HPDE6-E6E7 (cell line): ENCODE measurements around the gene FBXO4.

Source experiments
- DNase-seq: peaks from one replicate; pipeline ENCODE4 v3.0.0; 2011; ENCODE audit warnings: missing footprints; ENCODE audit errors: extremely low spot score

The FBXO4 gene, protein sequence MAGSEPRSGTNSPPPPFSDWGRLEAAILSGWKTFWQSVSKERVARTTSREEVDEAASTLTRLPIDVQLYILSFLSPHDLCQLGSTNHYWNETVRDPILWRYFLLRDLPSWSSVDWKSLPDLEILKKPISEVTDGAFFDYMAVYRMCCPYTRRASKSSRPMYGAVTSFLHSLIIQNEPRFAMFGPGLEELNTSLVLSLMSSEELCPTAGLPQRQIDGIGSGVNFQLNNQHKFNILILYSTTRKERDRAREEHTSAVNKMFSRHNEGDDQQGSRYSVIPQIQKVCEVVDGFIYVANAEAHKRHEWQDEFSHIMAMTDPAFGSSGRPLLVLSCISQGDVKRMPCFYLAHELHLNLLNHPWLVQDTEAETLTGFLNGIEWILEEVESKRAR

GRCh38 chr5:41924872-41925554 lies at the start of gene FBXO4:
Gene FBXO4, plus strand, starts transcription at chr5:41925281. Its CDS starts 29 bp downstream, at chr5:41925310.
- peak; percentile 58 for DNase-seq

- DNase-seq = no peak
Observed at GRCh38 chr5:41876678-41877077, 48.4 kb upstream of the FBXO4 start.

DNA sequence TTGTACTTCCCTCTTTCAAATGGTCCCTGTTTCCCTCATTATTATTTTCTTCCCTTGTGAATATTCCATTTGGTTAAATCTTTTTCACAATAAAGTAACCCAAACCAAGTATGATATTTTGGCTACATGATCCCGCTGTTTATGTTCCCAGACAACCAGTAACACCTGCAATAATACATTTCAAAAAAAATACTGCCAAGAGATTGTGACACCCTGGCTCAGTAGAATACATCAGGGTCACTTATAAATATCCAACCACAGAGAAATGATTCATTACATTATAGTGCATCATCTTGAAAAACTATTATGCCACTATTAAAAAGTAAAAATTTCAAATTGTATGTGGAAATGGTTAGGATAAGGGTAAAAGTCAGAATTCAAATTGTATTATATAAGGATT lies 47.7 kb upstream of the FBXO4 start:
- no peak for DNase-seq

- no peak for DNase-seq
Observed at GRCh38 chr5:41878173-41878572, 46.9 kb upstream of the FBXO4 start.

DNA sequence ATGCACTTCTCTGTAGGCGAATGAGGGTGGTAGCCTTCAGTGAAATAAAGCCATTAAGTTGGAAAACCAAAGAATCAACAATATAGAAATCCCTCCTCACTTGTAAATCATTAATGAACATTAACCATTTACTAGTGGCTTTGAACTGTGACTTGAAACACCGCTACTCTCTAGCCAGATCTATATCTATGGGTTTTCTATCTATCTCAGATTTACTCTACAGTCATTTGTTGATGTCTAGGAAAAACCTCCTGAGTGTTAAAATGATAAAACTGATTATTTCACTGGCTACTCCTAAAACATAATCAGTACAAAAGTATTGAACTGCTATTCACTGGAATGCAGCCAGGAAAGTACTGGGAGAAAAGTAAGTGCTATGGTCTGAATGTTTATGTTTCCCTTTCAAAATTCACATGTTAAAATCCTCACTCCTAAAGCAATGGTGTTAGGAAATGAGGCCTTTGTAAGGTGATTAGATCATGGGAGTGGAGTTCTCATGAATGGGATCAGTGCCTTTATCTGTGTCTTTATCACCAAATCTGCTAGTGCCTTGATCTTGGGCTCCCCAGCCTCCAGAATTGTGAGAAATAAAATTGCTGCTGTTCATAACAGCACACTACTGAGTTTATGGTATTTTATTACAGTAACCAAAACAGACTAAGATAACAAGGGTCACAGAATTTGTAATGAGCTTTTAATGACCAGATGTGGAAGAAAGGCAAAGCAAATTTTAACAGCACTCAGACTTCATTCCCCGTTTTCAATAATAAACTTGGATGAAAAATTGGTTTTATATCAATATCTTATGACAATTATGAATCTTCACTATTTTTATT lies 46.2 kb upstream of the FBXO4 start:
- DNase-seq = no peak

DNA sequence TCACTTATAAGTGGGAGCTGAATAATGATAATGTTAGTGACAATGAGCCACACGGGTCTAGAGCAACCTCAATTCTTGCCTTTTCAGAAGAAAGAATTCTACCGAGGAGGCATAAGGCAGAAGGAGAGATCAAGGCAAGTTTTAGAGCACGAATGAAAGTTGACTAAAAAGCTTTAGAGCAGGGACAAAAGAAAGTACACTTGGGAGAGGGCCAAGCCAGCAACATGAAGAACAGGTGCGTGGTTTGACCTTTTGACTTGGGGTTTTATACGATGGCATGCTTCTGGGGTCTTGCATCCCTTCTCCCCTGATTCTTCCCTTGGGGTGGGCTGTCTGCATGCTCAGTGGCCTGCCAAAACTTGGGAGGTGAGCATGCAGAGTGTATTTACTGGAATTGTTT lies 42.3 kb upstream of the FBXO4 start:
- DNase-seq = no peak

GRCh38 chr5:41883243-41883642 lies 41.8 kb upstream of the FBXO4 start:
- no peak for DNase-seq

DNA sequence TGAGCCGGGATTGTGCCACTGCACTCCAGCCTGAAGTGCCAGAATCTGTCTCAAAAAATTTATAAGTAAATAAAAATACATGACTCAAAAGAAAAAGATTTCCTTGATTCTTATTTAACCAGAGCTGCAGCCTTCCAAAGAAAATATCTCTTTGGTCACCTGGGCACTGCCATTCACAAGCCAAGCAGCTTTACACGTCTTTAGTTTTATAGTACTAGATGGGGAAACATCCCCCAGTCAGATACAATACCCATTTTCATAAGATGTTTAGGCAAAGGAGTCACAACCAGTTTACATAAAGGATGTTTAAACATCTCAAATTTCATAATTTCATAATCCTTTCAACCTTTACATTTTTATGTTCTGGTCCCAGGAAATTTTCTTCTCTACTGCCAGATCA lies 41.1 kb upstream of the FBXO4 start:
- no peak for DNase-seq

- DNase-seq = no peak
Observed at GRCh38 chr5:41885286-41885685, 39.8 kb upstream of the FBXO4 start.

GRCh38 chr5:41891066-41891707 lies 33.9 kb upstream of the FBXO4 start:
- no peak for DNase-seq

DNA sequence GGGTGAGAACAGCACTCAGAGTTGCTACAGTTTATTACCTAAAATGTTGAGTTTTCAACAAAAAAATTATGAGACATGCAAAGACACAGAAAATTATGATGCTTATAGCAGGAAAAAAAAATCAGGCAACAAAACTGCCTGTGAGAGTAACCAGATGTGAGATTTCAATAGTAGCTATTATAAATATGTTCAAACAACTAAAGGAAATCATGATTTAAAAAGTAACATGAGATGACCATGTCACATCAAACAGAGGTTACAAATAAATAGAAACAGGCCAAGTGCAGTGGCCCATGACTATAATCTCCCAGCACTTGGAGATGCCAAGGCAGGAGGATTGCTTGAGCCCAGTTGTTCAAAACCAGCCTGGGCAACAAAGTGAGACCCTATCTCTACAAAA lies 33.0 kb upstream of the FBXO4 start:
- DNase-seq = no peak

DNA sequence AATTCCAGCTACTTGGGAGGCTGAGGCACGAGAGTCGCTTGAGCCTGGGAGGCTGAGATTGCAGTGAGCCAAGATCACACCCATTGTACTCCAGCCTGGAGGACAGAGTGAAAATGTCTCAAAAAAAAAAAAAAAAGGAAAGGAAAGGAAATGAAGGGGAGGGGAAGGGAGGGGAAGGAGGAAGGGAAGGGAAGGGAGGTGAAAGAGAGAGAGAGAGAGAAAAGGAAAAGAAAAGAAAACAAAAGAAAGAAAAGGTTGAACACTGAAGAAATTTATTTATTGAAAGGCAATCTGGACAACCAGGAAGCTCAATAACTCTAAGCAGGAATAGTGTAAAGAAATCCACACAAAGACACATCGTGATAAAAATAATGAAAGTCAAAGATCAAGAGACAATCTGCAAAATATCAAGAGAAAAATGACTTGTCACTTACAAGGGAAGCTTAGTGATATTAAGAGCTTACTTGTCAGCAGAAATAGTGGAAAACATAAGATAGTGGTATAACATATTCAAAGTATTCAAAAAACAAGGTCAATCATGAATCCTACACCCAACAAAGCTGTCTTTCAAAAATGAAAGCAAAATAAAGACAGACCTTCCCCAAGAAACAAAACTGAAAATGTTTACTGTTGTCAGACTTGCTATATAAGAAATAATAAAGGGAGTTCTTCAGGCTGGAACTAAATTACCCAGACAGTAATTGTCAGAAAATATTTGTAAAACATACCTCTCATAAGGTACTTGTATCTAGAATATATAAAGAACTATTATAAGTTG lies 31.8 kb upstream of the FBXO4 start:
- no peak for DNase-seq

GRCh38 chr5:41896230-41896629 lies 28.9 kb upstream of the FBXO4 start:
- no peak for DNase-seq

GRCh38 chr5:41903382-41903891 lies 21.6 kb upstream of the FBXO4 start:
- DNase-seq = no peak

DNA sequence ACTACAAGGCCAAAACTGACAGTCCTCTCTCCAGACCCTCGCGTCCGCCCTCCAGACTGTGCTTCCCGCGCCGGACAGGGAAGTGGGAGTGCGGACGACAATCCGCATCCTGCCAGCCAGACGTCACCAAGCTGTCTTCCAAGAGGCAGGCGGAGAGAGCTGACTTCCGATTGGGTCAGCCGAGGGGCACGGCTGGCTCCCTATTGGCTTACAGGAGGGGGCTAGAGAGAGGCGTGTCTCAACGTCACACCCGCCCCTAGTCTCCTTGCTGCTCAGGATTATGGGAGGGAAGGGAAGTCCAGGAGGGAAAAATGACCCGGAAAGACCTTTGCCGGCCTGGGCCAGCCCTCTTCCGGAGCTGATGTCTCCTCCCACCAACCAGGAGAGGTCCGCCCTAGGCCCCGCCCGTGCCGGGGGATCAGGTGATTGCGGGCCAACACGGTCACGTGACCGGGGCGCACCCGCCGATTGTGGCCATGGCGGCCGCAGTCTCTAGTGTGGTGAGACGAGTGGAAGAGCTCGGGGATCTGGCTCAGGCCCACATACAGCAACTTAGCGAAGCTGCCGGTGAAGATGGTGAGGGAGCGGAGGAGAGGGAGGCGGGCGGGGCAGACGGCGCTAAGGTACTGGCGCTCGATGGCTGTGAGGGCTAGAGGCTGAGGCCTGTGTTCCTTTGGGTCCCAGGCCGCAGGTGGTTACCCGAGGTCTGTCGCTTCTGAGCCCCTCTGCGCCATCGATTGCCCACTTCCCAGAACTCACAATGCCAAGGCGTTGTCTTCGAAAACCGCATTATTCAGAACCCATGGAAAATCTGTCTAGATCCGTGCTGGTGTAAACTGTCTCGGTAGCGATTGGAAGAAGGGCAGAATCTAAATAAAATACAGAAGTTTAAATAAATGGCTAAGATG lies 20.9 kb upstream of the FBXO4 start, which contains the start of gene RIMOC1:
RIMOC1 (plus strand) TSS at position 453 of the 908 bp plus-strand sequence; CDS start at position 477, 24 bp downstream.
- DNase-seq = peak; percentile 97

DNA sequence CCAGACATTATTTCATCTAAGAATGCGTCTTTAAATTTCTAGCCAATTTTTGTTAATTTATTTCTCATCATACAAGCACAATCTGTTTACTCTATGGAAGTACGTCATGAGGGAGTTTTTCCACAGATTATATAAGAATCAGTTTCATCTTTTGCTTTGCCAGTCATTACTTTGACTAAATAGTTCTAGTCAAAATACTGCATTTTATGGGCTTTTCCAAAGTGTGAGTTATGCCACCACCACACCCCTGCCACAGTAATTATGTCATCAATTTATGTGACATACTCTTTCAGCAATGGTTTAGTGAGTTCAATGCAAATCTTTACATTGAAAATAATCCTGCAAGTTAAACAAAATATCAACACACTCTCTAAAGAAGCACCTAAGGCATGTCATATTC lies 18.9 kb upstream of the FBXO4 start:
- DNase-seq = no peak

- no peak for DNase-seq
Observed at GRCh38 chr5:41908374-41909079, 16.6 kb upstream of the FBXO4 start.

- DNase-seq = no peak
Observed at GRCh38 chr5:41918105-41918504, 7.0 kb upstream of the FBXO4 start.

GRCh38 chr5:41921166-41921565 lies 3.9 kb upstream of the FBXO4 start:
- DNase-seq = no peak
